GM19324 (cell line): Measurements from ENCODE around the gene TP73.
"Not testable (repeated sequence)": the region's sequence is repeated elsewhere in the genome, so short reads cannot be mapped to it uniquely, and the experiment has no call there.

Experiments
- ATAC-seq: cut with Tn5 transposase; IDR thresholded peaks from one replicate; pipeline ENCODE4 v1.9.1; 2021; ENCODE audit warnings: mild to moderate bottlenecking, moderate library complexity; ENCODE audit not compliant: unreplicated experiment, low FRiP score

The TP73 gene

DNA sequence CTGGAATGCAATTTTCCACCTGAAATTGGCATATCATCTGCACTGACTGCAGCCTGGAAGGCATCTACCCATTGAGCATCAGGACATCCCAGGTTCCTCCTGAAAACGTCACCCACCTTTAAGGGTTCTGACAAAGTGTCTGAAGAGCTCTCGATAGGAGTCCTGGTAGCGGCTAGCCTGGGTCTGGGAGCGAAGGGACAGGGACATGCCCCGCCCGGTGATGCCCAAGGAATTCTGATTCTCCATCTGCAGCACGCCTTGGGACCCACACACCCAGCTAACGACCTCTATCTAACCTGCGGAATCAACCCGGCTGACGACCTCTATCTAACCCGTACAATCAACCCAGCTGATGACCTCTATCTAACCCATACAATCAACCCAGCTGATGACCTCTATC is 86.6 kb downstream of the TP73 start:
- no peak for ATAC-seq

DNA sequence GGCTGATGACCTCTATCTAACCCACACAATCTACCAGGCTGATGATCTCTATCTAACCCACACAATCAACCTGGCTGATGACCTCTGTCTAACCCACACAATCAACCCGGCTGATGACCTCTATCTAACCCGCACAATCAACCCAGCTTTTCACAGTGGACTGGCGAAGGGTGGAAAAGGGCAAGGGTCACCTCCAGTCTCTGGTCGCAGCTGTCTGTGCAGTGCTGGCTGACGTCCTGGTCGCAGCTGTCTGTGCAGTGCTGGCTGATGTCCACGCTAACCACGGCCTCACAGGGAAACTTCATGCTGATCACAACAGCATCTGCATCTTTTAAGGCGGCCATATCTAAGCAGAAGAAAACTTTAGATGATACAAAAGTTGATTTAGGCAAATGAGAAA is 87.7 kb downstream of the TP73 start:
- no peak for ATAC-seq

DNA sequence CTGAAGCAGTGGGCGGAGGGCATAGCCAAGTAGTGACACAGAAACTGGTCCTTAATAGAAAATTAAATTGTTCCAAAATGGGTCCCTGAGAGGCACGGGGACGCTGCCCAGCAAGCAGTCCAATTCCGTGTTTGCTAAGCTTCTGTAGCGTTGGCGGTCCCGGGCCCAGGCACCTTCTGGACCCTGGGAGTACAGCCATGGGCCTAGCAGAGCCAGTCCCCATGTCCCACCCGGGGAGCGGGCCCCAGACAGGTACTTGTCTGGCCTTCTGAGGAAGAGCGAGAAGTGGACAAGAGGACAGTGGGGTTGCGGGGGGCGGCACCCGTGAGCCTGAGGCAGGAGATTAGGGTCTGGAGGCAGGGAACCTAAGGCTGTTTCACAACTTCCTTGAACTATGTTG is 88.4 kb downstream of the TP73 start:
- ATAC-seq = no peak

DNA sequence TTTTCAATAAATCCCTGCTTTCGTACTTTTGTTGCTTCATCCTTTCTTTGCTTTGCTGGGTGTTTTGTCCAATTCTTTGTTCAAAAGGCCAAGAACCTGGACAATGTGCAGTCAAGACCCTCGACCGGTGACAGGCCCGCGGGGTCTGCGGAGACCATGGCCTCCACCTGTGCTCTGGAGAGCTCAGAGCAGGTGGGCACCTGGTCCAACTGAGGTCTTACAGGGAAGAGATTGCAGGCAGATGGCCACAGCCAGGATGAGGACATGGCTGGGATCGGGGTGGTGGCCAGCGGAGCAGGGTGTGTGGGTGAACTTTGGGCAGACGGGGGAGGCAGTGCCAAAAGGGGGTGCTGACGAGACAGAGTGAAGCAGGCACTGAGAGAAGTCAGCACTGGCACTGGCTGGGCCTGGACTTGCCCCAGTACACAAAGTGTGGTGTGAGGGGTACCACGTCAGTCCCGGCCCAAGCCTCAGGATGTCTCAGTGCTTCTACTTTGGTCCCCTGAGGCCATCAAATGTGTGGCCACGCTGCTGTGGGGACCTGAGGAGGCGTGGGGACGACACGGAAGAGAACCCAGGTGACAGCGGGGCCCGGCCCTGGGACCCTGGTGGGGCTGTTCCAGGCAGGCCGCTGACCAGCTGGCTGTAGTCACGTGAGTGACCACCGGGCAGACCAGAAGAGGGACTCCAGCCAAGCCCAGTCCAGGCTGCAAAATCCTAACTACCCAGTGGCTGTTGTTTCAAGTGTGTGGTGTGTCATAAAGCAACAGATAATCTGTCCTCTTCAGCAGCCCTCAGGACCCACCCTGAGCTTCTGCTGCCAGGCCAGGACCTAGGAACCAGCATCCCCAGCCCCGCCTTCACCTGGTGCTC is 89.5 kb downstream of the TP73 start:
- ATAC-seq = no peak

DNA sequence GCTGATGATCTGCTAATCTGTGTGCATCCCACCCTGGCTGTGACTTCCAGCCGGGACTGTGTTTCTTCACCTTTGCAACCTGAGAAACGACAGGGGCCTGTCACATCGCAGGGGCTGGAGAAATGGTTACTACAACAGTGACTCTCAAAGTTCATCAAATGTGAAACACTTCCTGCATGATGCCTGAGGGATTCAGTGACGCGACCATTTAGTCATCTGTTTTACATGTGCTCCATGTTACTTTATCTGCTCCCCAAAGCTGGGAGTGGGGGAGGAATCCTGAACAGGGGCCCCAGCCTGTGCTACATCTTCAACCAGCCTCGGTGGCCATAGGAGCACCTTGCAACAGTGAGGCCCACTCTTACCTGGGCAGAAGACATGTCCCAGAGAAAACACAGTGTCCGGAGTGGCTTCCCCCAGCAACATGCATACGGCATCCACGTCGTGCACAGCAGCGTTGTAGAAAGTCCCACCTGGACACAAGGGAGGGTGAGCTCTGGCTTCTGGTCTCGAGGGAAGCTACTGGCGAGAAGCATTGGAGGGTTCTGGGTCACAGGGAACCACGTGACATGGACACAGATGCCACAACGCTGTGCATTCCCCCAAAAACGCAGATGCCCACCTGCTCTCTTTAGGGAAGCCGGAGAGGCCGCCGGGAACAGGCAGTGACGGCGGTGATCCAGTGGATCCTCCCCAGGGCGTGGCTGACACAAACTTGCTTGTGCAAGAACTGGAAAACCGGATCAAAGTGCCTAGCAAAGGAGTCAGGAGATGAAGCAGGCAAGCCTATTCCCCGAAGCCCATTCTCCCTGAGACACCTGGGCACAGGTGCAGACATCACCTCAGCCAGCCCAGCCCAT is 90.4 kb downstream of the TP73 start:
- no peak for ATAC-seq

DNA sequence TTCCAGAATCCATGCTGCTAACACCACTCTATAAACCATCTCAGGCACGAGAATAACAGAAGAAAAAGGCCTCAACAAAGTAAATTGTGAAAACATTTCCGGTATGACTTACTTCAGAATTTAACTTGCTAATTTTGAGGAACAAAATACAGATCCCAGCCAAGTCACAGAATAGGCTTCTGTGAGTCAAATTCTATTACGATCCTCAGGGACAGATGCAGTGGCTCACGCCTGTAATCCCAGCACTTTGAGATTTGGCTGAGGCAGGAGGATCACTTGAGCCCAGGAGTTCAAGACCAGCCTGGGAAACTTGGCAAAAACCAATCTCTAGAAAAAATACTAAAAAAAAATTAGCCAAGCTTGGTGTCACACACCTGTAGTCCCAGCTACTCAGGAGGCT is 91.1 kb downstream of the TP73 start:
- ATAC-seq = no peak

DNA sequence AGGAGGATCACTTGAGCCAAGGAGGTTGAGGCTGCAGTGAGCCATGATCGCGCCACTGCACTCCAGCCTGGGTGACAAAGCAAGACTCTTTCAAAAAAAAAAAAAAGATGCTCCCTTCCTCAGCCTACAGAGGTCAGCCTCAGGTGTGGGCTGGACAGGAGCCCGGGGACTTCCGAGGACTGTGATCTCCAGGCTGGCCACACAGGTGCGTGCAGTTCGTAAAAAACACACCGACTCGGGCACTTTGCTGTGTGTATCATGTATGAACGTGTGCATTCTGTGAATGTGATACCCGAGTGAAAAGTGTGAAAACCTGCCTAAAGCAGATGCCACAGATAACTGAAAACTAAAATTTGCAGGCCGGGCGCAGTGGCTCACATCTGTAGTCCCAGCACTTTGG is 91.5 kb downstream of the TP73 start:
- ATAC-seq = no peak

DNA sequence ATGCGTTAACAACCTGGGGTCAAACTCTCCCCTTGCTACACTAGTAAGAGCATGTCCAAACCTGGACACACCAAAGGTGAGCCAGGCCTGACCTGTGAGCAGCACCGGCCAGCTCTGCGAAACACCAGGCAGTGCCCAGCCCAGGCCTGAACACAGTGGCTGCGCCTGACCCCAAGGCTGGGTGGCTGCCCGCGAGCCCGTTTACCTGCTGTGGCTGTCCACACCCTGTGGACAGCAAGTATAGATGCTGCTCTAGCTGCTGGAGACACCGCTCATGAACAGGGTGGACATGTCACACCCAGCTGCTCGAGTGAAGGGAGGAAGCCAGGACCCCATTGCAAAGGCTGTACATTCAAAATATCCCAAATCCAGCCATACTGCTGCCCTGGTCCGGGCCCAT is 92.3 kb downstream of the TP73 start:
- no peak for ATAC-seq

DNA sequence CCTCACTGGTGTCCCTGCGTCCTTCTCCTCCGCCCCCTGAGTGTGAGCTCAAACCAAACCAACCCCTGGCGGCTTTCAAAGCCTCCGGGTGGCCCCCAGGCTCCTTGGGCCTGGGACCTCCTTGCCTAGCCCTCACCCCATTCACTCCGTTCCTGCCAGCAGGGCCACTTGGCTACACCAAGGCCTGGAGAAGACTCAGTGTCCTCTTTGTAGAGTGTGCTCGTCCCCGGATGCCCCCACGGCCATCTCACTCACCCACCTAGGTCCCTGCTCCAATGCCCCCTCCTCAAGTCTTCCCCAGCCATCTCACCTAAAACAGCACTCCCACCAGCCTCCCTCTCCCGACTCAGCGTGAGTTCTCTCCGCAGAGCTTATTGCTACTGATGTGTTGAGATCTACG is 92.8 kb downstream of the TP73 start:
- ATAC-seq = no peak

DNA sequence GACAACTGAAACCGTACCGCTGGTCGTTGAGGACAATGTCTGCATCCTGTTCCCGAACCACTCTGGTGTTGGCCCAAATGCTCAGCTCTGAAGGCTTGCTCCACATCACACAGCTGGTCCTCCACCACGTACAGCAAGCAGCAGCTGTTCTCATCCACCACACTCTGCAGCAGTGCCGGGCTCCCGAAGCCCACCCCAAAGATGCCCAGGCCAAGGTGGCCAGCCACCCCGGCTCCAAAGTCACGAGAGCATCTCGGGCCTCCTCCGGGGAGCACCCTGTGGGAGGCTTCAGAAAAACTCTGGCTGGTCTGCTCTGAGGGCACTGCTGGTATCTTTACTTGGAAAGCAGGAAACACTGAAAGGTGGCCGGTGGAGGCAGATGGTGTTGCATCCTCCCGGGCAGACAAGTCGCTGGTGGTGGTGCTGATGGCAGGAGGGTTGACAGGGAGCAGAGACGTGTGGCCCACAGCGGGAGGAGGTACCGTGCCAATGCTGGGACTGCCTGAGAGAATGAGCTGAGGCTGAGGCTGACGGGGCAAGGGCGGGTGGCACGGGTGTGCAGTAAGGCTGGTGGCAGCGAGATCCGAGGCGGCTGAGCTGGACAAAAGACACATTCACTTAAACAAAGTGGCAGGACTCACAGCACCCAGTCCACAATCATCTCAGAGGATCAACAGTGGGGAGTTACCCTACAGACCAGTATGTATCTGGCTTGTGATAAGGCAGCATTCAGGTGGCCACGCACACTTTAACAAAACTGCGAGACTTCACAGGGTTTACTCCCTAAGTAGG is 93.5 kb downstream of the TP73 start:
- no peak for ATAC-seq

DNA sequence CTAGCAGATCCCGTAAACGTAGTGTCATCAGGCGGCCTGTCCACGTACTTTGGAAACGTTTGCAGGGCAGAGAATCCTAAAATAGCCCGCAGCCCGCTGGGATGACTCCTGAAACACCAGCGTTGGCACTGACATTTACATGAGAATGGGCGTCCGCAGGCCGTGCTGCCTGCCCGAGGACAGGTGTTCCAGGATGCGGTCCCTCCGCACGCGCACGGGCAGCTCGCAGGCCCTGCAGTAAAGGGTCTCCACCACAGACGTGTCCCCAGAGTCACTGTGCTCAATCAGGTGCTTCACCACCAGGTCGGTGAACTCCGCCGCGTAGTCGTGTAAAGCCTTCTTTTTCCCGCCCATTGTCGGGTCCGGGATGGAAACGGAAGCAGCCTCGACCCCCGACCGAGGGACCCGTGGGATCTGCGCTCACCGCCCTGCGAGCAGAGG is 94.1 kb downstream of the TP73 start:
- no peak for ATAC-seq

DNA sequence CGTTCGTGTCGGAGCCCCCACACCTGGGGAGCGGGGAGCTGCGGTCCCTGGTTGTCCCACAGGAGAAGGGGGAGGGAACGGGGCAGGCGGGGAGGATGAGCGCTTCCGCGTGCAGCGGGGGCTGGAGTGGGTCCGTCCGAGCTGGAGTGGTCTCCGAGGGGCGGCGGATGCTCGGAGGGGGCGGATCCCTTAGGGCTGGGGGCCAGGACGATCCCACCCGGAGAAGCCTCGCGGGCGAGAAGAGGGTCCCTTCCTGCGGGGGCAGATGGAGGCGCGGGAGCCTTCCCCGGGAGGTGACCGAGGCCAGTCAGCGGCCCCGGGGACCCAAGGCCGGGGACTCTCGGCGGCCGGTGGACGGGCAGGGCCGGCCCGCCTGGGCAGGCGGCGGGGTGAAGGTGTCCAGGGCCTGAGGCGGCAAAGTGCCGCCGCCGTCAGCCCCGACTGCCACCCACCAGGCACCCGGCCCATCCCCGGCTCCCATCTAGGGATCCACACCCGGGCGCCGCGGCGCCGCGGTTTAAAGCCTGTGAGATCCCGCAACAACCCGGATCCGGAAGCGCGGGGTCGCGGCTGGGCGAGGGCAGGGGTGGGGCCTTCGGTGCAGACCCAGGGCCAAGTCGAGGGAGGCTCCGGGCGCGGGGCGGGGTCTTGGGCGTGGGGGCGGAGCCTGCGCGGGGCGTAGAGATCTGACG is 94.7 kb downstream of the TP73 start:
- peak; percentile 83 for ATAC-seq

DNA sequence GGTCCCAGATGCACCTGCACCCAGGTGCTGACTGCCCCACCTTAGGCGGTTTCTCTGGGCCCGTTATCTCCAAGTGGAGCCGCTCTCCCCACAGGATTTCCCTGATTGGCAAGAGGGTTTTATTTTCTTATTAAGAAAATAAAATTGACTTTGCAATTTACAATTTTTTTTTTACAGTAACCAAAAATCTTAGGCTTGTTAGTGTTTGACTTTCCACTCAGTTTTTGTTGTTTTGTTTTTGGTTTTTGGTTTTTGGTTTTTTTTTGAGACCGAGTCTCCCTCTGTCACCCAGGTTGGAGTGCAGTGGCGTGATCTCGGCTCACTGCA is 95.2 kb downstream of the TP73 start:
- ATAC-seq = no peak

DNA sequence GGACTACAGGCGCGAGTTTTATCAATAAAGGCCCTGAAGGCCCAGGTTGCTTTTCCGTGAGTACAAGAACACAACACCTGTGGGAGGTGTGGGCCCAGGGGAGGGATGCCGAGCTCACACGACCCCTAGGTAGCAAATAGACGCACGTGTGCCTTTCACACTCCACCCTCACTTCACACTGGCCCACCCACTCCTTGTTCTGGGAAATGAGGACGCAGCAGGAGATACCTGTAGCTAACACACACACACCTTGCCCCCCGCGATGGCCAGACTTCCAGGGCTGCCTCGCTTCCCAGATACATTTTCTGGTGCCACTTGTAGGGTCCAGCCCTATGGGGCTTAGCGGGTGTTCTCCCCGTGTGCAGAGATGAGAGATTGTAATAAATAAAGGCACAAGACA is 95.6 kb downstream of the TP73 start:
- no peak for ATAC-seq

DNA sequence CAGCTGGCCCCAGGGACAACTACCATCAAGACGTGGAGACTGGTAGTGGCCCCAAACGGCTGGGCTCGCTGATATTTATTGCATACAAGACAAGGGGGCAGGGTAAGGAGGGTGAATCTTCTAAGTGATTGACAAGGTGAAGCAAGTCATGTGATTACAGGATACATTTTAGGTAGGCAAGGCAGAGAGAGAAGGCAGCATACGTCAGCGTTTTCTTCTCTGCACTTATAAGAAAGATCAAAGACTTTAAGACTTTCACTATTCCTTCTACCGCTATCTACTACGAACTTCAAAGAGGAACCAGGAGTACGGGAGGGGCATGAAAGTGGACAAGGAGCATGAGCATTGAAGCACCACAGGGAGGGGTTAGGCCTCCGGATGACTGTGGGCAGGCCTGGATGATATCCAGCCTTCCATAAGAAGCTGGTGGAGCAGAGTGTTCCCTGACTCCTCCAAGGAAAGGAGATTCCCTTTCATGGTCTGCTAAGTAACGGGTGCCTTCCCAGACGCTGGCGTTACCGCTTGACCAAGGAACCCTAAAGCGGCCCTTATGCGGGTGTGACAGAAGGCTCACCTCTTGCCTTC is 96.1 kb downstream of the TP73 start:
- ATAC-seq = not testable (repeated sequence)

DNA sequence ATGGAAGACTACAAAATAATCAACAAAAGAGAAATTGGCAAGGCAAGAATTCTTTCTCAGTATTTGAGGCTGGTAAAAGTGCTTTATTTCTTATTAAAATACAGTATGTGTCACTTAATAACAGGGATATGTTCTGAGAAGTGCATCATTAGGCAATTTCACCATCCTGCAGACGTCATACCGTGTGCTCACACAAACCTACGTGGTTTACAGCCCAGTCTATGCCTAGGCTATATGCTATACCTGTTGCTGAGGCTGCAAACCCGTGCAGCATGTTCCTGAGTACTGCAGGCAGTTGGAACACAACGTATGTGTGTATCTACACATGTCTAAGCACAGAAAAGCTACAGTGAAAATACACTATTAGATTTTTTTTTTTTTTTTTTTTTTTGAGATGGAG is 97.2 kb downstream of the TP73 start:
- no peak for ATAC-seq

DNA sequence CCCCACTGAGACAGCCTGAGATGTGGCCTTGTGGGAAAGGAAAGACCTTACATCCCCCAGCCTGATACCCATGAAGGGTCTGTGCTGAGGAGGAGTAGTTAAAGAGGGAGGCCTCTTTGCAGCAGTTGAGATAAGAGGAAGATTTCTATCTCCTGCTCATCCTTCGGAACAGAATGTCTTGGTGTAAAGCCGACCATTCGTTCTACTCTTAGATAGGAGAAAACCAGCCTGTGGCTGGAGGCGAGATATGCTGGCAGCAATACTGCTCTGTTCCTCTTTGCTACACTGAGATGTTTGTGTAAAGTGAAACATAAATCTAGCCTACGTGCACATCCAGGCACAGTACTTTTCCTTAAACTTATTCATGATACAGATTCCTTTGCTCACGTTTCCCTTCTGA is 98.4 kb downstream of the TP73 start:
- ATAC-seq = no peak

DNA sequence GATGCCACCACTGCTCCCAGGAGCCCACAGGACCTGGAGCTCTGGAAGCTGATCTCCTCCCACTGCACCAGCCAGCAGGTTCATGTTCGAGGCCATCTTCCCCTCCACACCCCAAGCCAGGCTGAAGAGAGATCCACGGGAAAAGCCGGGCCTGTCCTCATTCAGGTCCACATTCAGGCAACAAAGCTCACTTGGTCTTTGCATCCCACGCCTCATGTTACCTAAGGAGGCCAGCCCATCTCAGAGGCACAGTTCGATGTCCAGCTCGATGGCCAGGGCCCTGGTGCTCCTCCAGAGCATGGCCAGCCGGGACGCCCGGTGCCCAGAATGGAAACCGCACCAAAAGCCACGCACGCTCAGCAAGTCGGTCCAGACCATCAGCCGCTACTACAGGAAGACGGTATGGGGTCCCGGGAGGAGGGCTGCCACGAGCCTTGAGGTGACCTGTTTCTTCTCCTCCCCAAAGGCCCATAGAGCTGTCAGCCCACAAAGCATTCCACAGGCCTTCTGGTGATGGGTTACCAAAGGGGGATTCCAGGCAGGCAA is 100.2 kb downstream of the TP73 start, which contains the start of gene CCDC27:
TSS of gene CCDC27 (plus strand) at position 51 of the 546 bp plus-strand sequence. CDS start at position 83, 32 bp downstream.
- no peak for ATAC-seq

DNA sequence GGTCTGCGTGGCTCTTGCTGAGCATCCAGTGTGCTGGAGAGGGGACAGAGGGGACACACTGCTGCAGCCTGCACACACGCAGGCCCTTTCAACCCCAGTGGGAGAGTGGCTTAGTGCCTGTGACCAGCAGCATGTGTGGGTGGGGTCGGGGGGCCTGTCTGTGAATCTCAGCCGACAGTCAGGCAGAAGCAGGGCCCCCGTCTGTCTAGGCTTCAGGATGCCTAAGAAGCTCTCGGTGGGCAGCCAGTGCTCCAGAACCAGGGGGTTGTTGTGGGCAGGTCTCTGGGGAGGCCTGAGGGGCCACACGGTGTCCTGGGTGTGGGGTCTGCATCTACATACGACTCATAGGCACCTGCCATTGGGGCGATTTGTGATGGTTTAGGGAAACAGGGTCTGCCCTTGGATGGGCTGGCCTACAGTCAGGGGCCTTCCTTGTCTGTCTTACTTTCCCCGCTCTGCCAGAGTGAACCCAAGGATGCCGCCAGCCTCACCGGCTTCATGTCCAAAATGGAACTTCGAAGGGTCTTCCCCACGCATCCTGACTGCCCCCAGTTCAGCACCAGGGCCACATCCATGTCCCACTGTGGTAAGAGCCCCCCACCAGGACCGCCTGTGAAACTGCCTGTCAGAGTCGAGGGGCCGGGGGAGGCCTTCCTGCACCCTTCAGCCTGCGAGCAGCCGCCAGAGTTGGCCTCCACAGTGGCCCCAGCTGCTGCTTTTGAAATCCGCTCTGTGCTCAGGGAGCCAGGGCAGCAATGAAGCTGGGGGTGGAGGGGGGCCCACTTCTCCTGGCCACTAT is 101.5 kb downstream of the TP73 start:
- ATAC-seq = no peak
